Transverse colon (tissue), 4 donors: Measurements from ENCODE around the gene SPCS3. TPM values are rescaled to one million over a fixed set of nuclear protein-coding genes. Genes with fewer than 3 reads are reported as not detected.

Experiments used
- DNase-seq: peaks from one replicate; pipeline ENCODE4 v3.0.0-alpha.2; 2019
- H3K27ac ChIP-seq, 4 donors: fragments of 200-600 bp; sonication (generic); 2 replicates each; pipeline ENCODE4 v1.5.1; 2016 to 2018; ENCODE audit warnings: inconsistent platforms in 4 of 4
- H3K27me3 ChIP-seq: fragments of 200-600 bp; sonication (generic); 2 replicates; pipeline ENCODE4 v1.5.1; 2017; ENCODE audit warnings: inconsistent platforms
- H3K36me3 ChIP-seq, 4 donors: fragments of 200-600 bp; sonication (generic); 2 replicates each; pipeline ENCODE4 v1.5.1; 2017 to 2019; ENCODE audit warnings: inconsistent platforms in 4 of 4
- H3K4me1 ChIP-seq, 4 donors: fragments of 200-600 bp; sonication (generic); 2 replicates each; pipeline ENCODE4 v1.5.1; 2017 to 2020; ENCODE audit warnings: inconsistent platforms in 4 of 4
- H3K4me3 ChIP-seq, 4 donors: fragments of 200-600 bp; sonication (generic); 1 replicate in 1 of 4; 2 replicates in 3 of 4; pipeline versions ENCODE4 v1.5.1 to v1.6.1; 2017 to 2019; ENCODE audit warnings: inconsistent platforms in 4 of 4
- H3K9me3 ChIP-seq, 2 donors: fragments of 200-600 bp; sonication (generic); 2 replicates each; pipeline ENCODE4 v1.5.1; 2017 to 2019; ENCODE audit warnings: inconsistent platforms in 2 of 2
- EP300 ChIP-seq: sonication (generic); formaldehyde crosslinking; IDR thresholded peaks from one replicate; pipeline ENCODE4 v1.6.1; 2017; ENCODE audit warnings: antibody characterized with exemption, low read depth
- POLR2A ChIP-seq: fragments of 450-650 bp; IDR thresholded peaks from one replicate; pipeline ENCODE4 v1.6.1; 2016; ENCODE audit warnings: antibody characterized with exemption, mild to moderate bottlenecking, moderate library complexity
- POLR2AphosphoS5 ChIP-seq, 3 donors: sonication (generic); formaldehyde crosslinking; IDR thresholded peaks; one replicate each; pipeline ENCODE4 v1.6.1; 2016; ENCODE audit warnings: antibody characterized with exemption in 3 of 3
- WGBS, 2 donors: methylation state at CpG; one replicate each; pipeline ENCODE4 v1.1.5; 2018; ENCODE audit warnings: low coverage in 1 of 2; 5-methylcytosine and 5-hydroxymethylcytosine counted together
- in situ Hi-C, 4 donors: fragments of 200-750 bp; cut with MboI; loops; one replicate each; pipeline versions ENCODE4 v1.15.0 to v1.15.1; 2017; ENCODE audit warnings: low sequenced_read_pairs in 3 of 4, low pct_ligation_motif_present in 1 of 4, low pct_unique_long_range_greater_than_20kb in 1 of 4
- intact Hi-C: fragments of 100-400 bp; cut with DNase I; formaldehyde crosslinking; loops from one replicate; pipeline ENCODE4 v1.15.1; 2023; ENCODE audit warnings: low total_unique reads
- total RNA-seq, 4 donors: library from RNA; depleted of rRNA; stranded (reverse); fragments of >200 nt; gene quantifications; one replicate each; pipeline ENCODE4 v1.1.0, GENCODE V29; 2016
- TF ChIP-seq, protein P1 (sequence below), 5 experiments: fragments of 200-600 bp in 3 of 5; fragments of 450-650 bp in 2 of 5; sonication (generic) in 3 of 5; IDR thresholded peaks; 1 replicate in 2 of 5; 2 replicates in 3 of 5; pipeline ENCODE4 v1.5.1; 2016 to 2017; ENCODE audit warnings: antibody characterized with exemption in 5 of 5, inconsistent platforms in 3 of 5, mild to moderate bottlenecking in 2 of 5, moderate library complexity in 1 of 5

Gene SPCS3
- total RNA-seq, 4 donors from 2014 or later = 23.2 to 77.8 (median 33.8) TPM

DNA sequence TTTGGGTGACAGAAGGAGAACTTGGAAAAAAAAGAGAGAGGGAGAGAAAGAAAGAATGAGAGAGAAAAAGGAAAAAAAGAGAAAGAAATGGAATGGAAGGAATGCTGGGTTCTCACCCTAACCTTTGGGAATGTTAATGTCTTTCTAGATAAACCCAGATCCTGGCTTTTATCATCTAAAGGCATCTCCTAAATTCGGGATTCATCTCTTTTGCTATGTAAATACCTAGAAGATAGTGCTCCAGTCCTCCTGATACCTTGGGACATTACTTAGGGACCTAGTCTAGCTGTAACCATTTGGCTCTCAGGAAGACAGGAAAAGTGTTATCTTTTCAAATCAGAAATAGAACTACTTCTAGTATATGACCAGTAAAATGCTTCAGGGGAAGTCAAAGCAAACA, 15.8 kb upstream of the SPCS3 start:
- H3K36me3 ChIP-seq = no peaks in the 10 kb centered on the region
- H3K9me3 ChIP-seq = no peaks in the 10 kb centered on the region
- 22 to 29% methylated on average over 1 of the region's 1 CpG for WGBS, 2 donors
- TF ChIP-seq, protein P1, sequence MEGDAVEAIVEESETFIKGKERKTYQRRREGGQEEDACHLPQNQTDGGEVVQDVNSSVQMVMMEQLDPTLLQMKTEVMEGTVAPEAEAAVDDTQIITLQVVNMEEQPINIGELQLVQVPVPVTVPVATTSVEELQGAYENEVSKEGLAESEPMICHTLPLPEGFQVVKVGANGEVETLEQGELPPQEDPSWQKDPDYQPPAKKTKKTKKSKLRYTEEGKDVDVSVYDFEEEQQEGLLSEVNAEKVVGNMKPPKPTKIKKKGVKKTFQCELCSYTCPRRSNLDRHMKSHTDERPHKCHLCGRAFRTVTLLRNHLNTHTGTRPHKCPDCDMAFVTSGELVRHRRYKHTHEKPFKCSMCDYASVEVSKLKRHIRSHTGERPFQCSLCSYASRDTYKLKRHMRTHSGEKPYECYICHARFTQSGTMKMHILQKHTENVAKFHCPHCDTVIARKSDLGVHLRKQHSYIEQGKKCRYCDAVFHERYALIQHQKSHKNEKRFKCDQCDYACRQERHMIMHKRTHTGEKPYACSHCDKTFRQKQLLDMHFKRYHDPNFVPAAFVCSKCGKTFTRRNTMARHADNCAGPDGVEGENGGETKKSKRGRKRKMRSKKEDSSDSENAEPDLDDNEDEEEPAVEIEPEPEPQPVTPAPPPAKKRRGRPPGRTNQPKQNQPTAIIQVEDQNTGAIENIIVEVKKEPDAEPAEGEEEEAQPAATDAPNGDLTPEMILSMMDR (IDR thresholded peaks at IDR 0.05) = no peak
- TF ChIP-seq POLR2A (no peak), EP300 (no peak), POLR2AphosphoS5 (IDR thresholded peaks at IDR 0.05) (no peak)
- in situ Hi-C loops = loop anchor here in 1 of 4 donors (25.0 kb wide), 1 partner anchor 242 kb away; the partner anchor contains the start of gene WDR17
- no peak overlapping the region for H3K27ac ChIP-seq
- H3K4me3 ChIP-seq = no peak overlapping the region
- no peak for DNase-seq
- no peaks in the 10 kb centered on the region for H3K27me3 ChIP-seq
- intact Hi-C loops = no loop called here
- H3K4me1 ChIP-seq = no peaks in the 10 kb centered on the region

DNA sequence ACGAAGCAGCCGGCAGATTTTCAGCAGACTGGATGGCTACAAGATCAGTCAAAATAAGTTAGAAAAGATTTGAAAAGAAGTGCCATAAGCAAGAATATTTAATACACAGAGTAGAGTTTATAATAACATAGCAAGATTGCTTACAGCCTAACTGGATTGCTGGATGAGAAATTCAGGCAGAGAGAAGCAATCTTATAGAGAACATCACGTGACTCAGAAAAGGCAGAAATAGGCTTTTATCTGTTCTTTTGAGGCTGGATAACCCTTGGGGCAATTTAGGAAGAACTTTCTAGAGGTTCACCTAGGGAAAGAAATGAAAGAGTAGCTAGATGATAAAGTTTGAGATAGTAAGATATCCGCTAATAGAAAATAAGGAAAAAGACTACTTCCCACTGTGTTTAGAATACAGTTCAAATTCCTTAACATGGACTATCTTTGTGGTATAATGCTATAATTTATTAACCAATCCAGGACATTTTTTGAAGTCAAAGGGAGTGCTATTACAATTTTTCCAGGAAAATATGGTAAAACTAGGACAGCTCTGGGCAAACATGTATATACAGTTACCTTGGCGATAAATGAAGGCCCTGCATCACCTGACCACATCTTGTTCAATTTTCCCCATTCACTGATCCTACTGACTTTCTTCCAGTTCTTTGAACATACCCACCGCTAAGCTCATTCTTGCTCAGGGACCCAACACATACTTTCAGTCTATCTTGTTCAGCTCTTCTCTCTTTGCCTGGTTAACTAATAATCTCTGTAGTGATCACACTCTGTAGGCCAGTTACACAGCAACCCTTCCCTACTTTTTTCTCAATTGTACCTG, 12.7 kb upstream of the SPCS3 start:
- TF ChIP-seq POLR2AphosphoS5 (IDR thresholded peaks at IDR 0.05) (no peak), EP300 (no peak), POLR2A (no peak)
- TF ChIP-seq, protein P1 (IDR thresholded peaks at IDR 0.05) = no peak
- H3K9me3 ChIP-seq = no peaks in the 10 kb centered on the region
- DNase-seq = no peak
- H3K27me3 ChIP-seq = no peaks in the 10 kb centered on the region
- H3K4me3 ChIP-seq = no peak overlapping the region
- no peak overlapping the region for H3K27ac ChIP-seq
- no peaks in the 10 kb centered on the region for H3K4me1 ChIP-seq
- WGBS, 2 donors = 84 to 98% methylated on average over 6 of the region's 6 CpGs
- no peaks in the 10 kb centered on the region for H3K36me3 ChIP-seq
- intact Hi-C loops (no loop called here), in situ Hi-C loops (loop anchor here in 1 of 4 donors (25.0 kb wide), 1 partner anchor 245 kb away; the partner anchor contains the start of gene WDR17)

DNA sequence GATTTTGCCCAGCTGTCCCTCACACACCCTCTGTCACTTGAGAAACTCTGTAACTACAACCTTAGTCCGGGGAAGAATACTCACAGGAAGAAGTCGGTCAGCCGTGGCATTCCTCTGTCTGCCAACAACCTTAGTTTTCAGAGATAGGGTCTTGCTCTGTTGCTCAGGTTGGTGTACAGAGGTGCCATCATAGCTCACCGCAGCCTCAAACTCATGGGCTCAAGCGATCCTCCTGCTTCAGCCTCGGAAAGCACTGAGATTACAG, 12.2 kb upstream of the SPCS3 start:
- Histone ChIP-seq H3K27me3 (no peaks in the 10 kb centered on the region), H3K27ac (no peak overlapping the region), H3K36me3 (no peaks in the 10 kb centered on the region), H3K4me3 (no peak overlapping the region), H3K4me1 (no peaks in the 10 kb centered on the region), H3K9me3 (no peaks in the 10 kb centered on the region)
- WGBS, 2 donors = 61 to 83% methylated on average over 3 to 6 of the region's 6 CpGs
- in situ Hi-C loops = loop anchor here in 1 of 4 donors (25.0 kb wide), 1 partner anchor 245 kb away; the partner anchor contains the start of gene WDR17
- intact Hi-C loops = no loop called here
- no peak for DNase-seq
- no peak for TF ChIP-seq POLR2AphosphoS5 (IDR thresholded peaks at IDR 0.05)
- no peak for TF ChIP-seq EP300
- no peak for TF ChIP-seq POLR2A
- TF ChIP-seq, protein P1 (IDR thresholded peaks at IDR 0.05) = no peak

DNA sequence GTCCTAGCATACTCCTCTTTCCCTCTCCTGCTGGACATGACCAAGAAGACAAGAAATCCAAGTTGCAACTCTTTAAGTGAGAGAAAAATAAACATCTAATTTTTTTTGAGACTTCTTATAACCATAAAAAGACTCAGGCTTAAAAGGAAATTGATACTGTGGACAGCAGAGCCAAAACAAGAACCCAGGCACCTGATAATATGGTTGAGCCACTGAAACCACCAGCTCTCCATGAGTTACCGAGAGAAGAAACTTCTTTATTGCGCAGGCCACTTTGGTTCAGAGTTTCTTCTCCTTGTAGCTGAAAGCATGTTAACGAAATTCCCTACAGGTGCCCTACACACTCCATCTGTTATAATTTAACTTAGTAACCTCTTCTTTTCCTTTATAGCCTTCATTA, 11.3 kb upstream of the SPCS3 start:
- no peaks in the 10 kb centered on the region for H3K4me1 ChIP-seq
- in situ Hi-C loops (loop anchor here in 1 of 4 donors (25.0 kb wide), 1 partner anchor 246 kb away; the partner anchor contains the start of gene WDR17), intact Hi-C loops (no loop called here)
- 72 to 94% methylated on average over 3 of the region's 3 CpGs for WGBS, 2 donors
- peak overlapping the region in 1 of 4 donors; percentile 9 for H3K27ac ChIP-seq
- no peak overlapping the region for H3K4me3 ChIP-seq
- H3K27me3 ChIP-seq = no peaks in the 10 kb centered on the region
- H3K36me3 ChIP-seq = no peaks in the 10 kb centered on the region
- no peaks in the 10 kb centered on the region for H3K9me3 ChIP-seq
- TF ChIP-seq EP300 (no peak), POLR2A (no peak), POLR2AphosphoS5 (IDR thresholded peaks at IDR 0.05) (no peak)
- TF ChIP-seq, protein P1 (IDR thresholded peaks at IDR 0.05) = no peak
- DNase-seq = no peak
